CD14-positive monocyte (primary cell): ENCODE results near the gene VSX2. TPM values are rescaled to one million over a fixed set of nuclear protein-coding genes. Genes with fewer than 3 reads are reported as not detected.
"Not testable (repeated sequence)": the region's sequence is repeated elsewhere in the genome, so short reads cannot be mapped to it uniquely, and the experiment has no call there.

Experiments used
- DNase-seq, 3 donors: peaks; one replicate each; pipeline ENCODE4 v3.0.0-alpha.2; 2011 to 2022
- H2AFZ ChIP-seq: 2 replicates; pipeline ENCODE4 v1.6.0; 2012; ENCODE audit warnings: mild to moderate bottlenecking, low read depth, low read length, inconsistent platforms; ENCODE audit not compliant: insufficient read depth, poor library complexity, severe bottlenecking
- H3K27ac ChIP-seq, 2 donors: 1 replicate in 1 of 2; 2 replicates in 1 of 2; pipeline ENCODE4 v1.5.1; 2012 to 2013; ENCODE audit warnings: low read length in 2 of 2, control low read depth in 1 of 2, inconsistent platforms in 1 of 2, low read depth in 1 of 2, mild to moderate bottlenecking in 1 of 2
- H3K27me3 ChIP-seq, 2 donors: one replicate each; pipeline versions ENCODE4 v1.6.0 to v1.6.1; 2011 to 2013; ENCODE audit warnings: low read length in 2 of 2; ENCODE audit not compliant: control insufficient read depth in 2 of 2, insufficient read depth in 2 of 2
- H3K36me3 ChIP-seq, 2 donors: replicated peaks in 1 of 2; 1 replicate in 1 of 2; 2 replicates in 1 of 2; pipeline versions ENCODE4 v1.5.1 to v1.6.1; 2012 to 2013; ENCODE audit warnings: low read length in 2 of 2, control low read depth in 1 of 2, inconsistent platforms in 1 of 2, mild to moderate bottlenecking in 1 of 2; ENCODE audit not compliant: insufficient read depth in 2 of 2, control insufficient read depth in 1 of 2
- H3K4me1 ChIP-seq, 2 donors: 1 replicate in 1 of 2; 2 replicates in 1 of 2; pipeline versions ENCODE4 v1.5.1 to v1.6.1; 2012 to 2013; ENCODE audit warnings: low read length in 2 of 2, control low read depth in 1 of 2, inconsistent platforms in 1 of 2, mild to moderate bottlenecking in 1 of 2, moderate library complexity in 1 of 2; ENCODE audit not compliant: insufficient read depth in 2 of 2, control insufficient read depth in 1 of 2
- H3K4me2 ChIP-seq: replicated peaks from 2 replicates; pipeline ENCODE3; 2012; ENCODE audit warnings: low read length, moderate library complexity, mild to moderate bottlenecking; ENCODE audit not compliant: poor library complexity, severe bottlenecking; ENCODE audit errors: extremely low read depth
- H3K4me3 ChIP-seq, 3 experiments: fragments of 200-600 bp in 1 of 3; sonication (generic) in 1 of 3; replicated peaks in 1 of 3; 1 replicate in 2 of 3; 2 replicates in 1 of 3; pipeline ENCODE4 v1.5.1; 2011 to 2013; ENCODE audit warnings: low read length in 3 of 3, mild to moderate bottlenecking in 3 of 3, control low read depth in 2 of 3, low read depth in 2 of 3, inconsistent platforms in 1 of 3, moderate library complexity in 1 of 3
- H3K79me2 ChIP-seq: 2 replicates; pipeline ENCODE4 v1.6.0; 2012; ENCODE audit warnings: mild to moderate bottlenecking, control low read depth, inconsistent platforms, low read length, moderate library complexity; ENCODE audit not compliant: insufficient read depth
- H3K9ac ChIP-seq: 2 replicates; pipeline ENCODE4 v1.6.0; 2017; ENCODE audit warnings: low read length, mild to moderate bottlenecking; ENCODE audit not compliant: insufficient read depth, poor library complexity, severe bottlenecking
- H3K9me3 ChIP-seq, 2 donors: replicated peaks in 1 of 2; 1 replicate in 1 of 2; 2 replicates in 1 of 2; pipeline versions ENCODE4 v1.5.1 to v1.6.1; 2012 to 2013; ENCODE audit warnings: low read length in 2 of 2, control low read depth in 1 of 2; ENCODE audit not compliant: control insufficient read depth in 1 of 2, insufficient read depth in 1 of 2
- H4K20me1 ChIP-seq: 2 replicates; pipeline ENCODE4 v1.6.0; 2012; ENCODE audit warnings: mild to moderate bottlenecking, low read length, control low read depth, moderate library complexity; ENCODE audit not compliant: insufficient read depth
- H3K27ac Mint-ChIP-seq, 7 donors: one replicate each; pipeline ENCODE4 v1.8.0; 2020; ENCODE audit warnings: mild to moderate bottlenecking in 7 of 7, mixed read lengths in 7 of 7, moderate library complexity in 6 of 7, inconsistent platforms in 2 of 7
- H3K27me3 Mint-ChIP-seq, 3 donors: one replicate each; pipeline ENCODE4 v1.8.0; 2021 to 2022; ENCODE audit warnings: low read depth in 3 of 3, mild to moderate bottlenecking in 3 of 3, mixed read lengths in 3 of 3, moderate library complexity in 3 of 3, inconsistent platforms in 1 of 3
- H3K36me3 Mint-ChIP-seq, 2 donors: one replicate each; pipeline ENCODE4 v1.8.0; 2020; ENCODE audit warnings: mixed read lengths in 2 of 2, inconsistent platforms in 1 of 2, mild to moderate bottlenecking in 1 of 2
- H3K4me1 Mint-ChIP-seq: one replicate; pipeline ENCODE4 v1.8.0; 2020; ENCODE audit warnings: mild to moderate bottlenecking, mixed read lengths
- H3K4me3 Mint-ChIP-seq, 2 donors: one replicate each; pipeline ENCODE4 v1.8.0; 2020; ENCODE audit warnings: mild to moderate bottlenecking in 2 of 2, mixed read lengths in 2 of 2, moderate library complexity in 1 of 2
- H3K9me3 Mint-ChIP-seq, 7 donors: one replicate each; pipeline ENCODE4 v1.8.0; 2020 to 2022; ENCODE audit warnings: mixed read lengths in 7 of 7, mild to moderate bottlenecking in 6 of 7, moderate library complexity in 6 of 7, inconsistent platforms in 2 of 7
- WGBS: methylation state at CpG from one replicate; pipeline ENCODE4 v1.1.5; 2013; ENCODE audit warnings: missing lambda C conversion rate; ENCODE audit not compliant: insufficient coverage; 5-methylcytosine and 5-hydroxymethylcytosine counted together
- intact Hi-C, 2 donors: fragments of 100-400 bp; cut with micrococcal nuclease; formaldehyde crosslinking; loops; one replicate each; pipeline versions ENCODE4 v1.15.0 to v1.15.1; 2023
- polyA plus RNA-seq, 3 donors: library from polyadenylated mRNA; depleted of rRNA in 1 of 3; unstranded in 2 of 3; stranded (reverse) in 1 of 3; fragments of 300-500 nt in 2 of 3; fragments of >200 nt in 1 of 3; fragmentation: Illumina TruSeq in 2 of 3; gene quantifications; 1 replicate in 2 of 3; 2 replicates in 1 of 3; pipeline ENCODE4 v1.2.3, GENCODE V29; 2012 to 2021
- TF ChIP-seq, protein P1 (sequence below): fragments of 200-600 bp; IDR thresholded peaks from one replicate; pipeline ENCODE4 v1.8.0; 2022; ENCODE audit warnings: antibody characterized with exemption, mild to moderate bottlenecking

The VSX2 gene
- polyA plus RNA-seq, 3 donors = not detected

DNA sequence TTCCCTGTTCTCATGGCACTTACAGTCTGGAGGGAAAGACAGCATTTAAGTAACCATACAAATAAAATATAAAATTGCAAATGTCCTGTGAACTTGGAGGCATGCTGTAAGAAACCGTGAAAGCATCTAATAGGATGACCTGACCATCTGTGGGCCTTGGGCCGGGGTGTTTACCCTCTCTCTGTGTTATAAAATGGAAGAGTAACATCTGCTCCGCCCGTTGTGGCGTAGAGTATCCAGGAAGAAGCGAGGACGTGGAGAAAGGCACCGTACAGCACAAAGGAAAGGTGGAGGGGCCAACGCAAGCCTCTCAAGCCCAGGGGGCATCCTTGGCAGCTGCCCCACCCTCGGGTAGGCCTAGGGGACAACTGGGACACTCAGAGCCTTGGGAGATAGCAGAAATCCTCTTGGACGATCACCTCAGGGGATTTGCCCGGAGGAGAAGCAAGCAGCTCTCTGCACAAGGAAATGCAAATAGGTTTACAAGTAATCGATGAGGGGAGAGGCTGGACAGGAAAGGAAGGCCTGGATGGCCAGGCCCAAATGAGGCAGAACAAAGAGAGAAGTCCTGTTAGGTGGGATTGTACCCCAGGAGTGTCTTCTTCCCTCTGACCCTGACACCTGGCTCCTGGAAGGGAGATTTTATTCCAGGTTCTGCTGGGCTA, 26.2 kb downstream of the VSX2 start:
- Mint-ChIP-seq H3K4me3 (no peak overlapping the region), H3K27ac (no peak overlapping the region), H3K27me3 (peaks cover 9 to 20% (median 10%) of the 10 kb centered on the region in 3 donors), H3K4me1 (peaks cover 3% of the 10 kb centered on the region), H3K36me3 (no peaks in the 10 kb centered on the region), H3K9me3 (peaks cover 0 to 4% (median 0%) of the 10 kb centered on the region in 7 donors)
- WGBS = 80% methylated on average over 13 of the region's 13 CpGs
- Histone ChIP-seq H3K9ac (no peak overlapping the region), H3K36me3 (no peaks in the 10 kb centered on the region), H3K9me3 (no peaks in the 10 kb centered on the region), H3K79me2 (no peaks in the 10 kb centered on the region), H2AFZ (no peak overlapping the region), H3K27me3 (no peaks in the 10 kb centered on the region), H3K4me2 (no peak overlapping the region), H3K4me1 (no peaks in the 10 kb centered on the region), H4K20me1 (no peaks in the 10 kb centered on the region), H3K4me3 (no peak overlapping the region), H3K27ac (no peak overlapping the region)
- TF ChIP-seq, protein P1, sequence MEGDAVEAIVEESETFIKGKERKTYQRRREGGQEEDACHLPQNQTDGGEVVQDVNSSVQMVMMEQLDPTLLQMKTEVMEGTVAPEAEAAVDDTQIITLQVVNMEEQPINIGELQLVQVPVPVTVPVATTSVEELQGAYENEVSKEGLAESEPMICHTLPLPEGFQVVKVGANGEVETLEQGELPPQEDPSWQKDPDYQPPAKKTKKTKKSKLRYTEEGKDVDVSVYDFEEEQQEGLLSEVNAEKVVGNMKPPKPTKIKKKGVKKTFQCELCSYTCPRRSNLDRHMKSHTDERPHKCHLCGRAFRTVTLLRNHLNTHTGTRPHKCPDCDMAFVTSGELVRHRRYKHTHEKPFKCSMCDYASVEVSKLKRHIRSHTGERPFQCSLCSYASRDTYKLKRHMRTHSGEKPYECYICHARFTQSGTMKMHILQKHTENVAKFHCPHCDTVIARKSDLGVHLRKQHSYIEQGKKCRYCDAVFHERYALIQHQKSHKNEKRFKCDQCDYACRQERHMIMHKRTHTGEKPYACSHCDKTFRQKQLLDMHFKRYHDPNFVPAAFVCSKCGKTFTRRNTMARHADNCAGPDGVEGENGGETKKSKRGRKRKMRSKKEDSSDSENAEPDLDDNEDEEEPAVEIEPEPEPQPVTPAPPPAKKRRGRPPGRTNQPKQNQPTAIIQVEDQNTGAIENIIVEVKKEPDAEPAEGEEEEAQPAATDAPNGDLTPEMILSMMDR = no peak
- intact Hi-C loops = no loop called here
- DNase-seq = no peak

DNA sequence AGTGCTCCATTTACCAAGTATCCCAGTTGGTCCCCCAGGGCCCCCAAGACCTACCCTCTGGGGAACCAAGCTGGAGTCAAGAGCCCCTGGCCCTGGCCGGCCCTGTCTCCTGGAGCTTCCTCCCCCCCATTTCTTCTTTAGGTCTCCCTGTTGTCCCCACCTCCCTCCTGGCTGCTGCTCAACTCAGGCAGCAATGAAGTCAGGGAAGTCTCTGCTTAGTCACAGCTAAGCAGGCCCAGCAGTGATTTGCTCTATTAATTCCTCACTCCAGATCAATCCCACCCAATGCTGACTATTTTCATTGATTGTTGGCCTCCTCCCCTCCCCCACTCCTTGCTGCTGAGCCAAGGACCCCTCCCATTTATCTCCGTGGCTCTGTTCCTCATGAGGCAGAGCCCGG, 28.3 kb downstream of the VSX2 start:
- Mint-ChIP-seq H3K27me3 (peaks cover 8 to 23% (median 14%) of the 10 kb centered on the region in 3 donors), H3K4me1 (peaks cover 3% of the 10 kb centered on the region), H3K36me3 (no peaks in the 10 kb centered on the region), H3K9me3 (peaks cover 0 to 4% (median 0%) of the 10 kb centered on the region in 7 donors), H3K27ac (no peak overlapping the region), H3K4me3 (no peak overlapping the region)
- H3K4me1 ChIP-seq = no peaks in the 10 kb centered on the region
- no peak overlapping the region for H3K4me2 ChIP-seq
- no peak overlapping the region for H3K4me3 ChIP-seq
- H3K36me3 ChIP-seq = no peaks in the 10 kb centered on the region
- H3K79me2 ChIP-seq = no peaks in the 10 kb centered on the region
- no peak for DNase-seq
- H3K9me3 ChIP-seq = no peaks in the 10 kb centered on the region
- H2AFZ ChIP-seq = no peak overlapping the region
- no peak overlapping the region for H3K9ac ChIP-seq
- H4K20me1 ChIP-seq = no peaks in the 10 kb centered on the region
- TF ChIP-seq, protein P1 = no peak
- no peaks in the 10 kb centered on the region for H3K27me3 ChIP-seq
- H3K27ac ChIP-seq = no peak overlapping the region
- intact Hi-C loops = no loop called here
- WGBS = no CpG with 5 or more reads among the region's 3 CpGs

DNA sequence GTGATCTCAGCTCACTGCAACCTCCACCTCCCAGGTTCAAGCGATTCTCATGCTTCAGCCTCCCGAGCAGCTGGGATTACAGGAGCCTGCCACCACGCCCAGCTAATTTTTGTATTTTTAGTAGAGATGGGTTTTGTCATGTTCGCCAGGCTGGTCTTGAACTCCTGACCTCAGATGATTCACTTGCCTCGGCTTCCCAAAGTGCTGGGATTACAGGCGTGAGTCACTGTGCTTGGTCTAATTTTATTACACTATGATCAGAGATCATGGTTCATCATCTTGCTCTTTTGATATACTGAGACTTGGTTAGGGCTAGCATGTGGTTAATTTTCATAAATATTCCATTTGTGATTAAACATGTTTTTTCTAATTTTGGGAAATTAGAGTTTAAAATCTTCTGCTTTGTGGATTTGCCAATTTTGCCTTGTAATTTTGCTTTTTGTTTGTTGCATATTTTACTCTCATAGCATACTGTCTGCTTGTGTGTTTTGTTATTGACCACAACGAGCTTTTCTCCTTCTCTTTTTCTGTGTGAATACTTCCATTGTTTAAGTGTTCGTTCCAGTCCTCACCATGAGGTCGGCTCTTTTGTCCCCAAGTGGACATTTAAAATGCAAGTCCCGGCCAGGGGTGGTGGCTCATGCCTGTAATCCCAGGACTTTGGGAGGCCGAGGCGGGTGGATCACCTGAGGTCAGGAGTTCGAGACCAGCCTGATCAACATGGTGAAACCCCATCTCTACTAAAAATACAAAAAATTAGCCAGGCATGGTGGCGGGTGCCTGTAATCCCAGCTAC, 31.3 kb downstream of the VSX2 start:
- H3K9ac ChIP-seq, H3K27me3 ChIP-seq, H3K4me1 Mint-ChIP-seq, intact Hi-C loops, H3K9me3 Mint-ChIP-seq, H3K79me2 ChIP-seq, H3K4me2 ChIP-seq, H4K20me1 ChIP-seq, H3K27ac ChIP-seq, H3K36me3 Mint-ChIP-seq, H3K4me3 Mint-ChIP-seq, DNase-seq, H3K4me1 ChIP-seq, H3K9me3 ChIP-seq, H3K27ac Mint-ChIP-seq, H2AFZ ChIP-seq, H3K4me3 ChIP-seq, H3K36me3 ChIP-seq: not testable (repeated sequence)
- WGBS = 74% methylated on average over 4 of the region's 14 CpGs
- peaks cover 6 to 16% (median 12%) of the 10 kb centered on the region in 3 donors for H3K27me3 Mint-ChIP-seq
